ENCODE measurements around the gene LRRC8E. TPM values are rescaled to one million over a fixed set of nuclear protein-coding genes. Genes with fewer than 3 reads are reported as not detected.

LRRC8E gene
- total and polyA plus RNA-seq, 7 donors: 0.23 to 1.2 (median 1.2) TPM; not detected in 4

GRCh38 chr19:7846155-7846646, 42.1 kb upstream of the LRRC8E start:
- Histone ChIP-seq H3K4me3 (no peak overlapping the region), H3K36me3 (peaks cover 0 to 5% (median 0%) of the 10 kb centered on the region in 4 donors), H3K4me1 (no peaks in the 10 kb centered on the region), H3K9me3 (no peaks in the 10 kb centered on the region), H3K27ac (no peak overlapping the region), H3K27me3 (no peaks in the 10 kb centered on the region)
- 91 to 94% methylated on average over 19 of the region's 19 CpGs for WGBS, 2 donors
- DNase-seq: no peak
- intact Hi-C loops (cut with DNase I): no loop called here
- TF ChIP-seq EP300 (IDR thresholded peaks at IDR 0.05) (no peak), POLR2AphosphoS5 (IDR thresholded peaks at IDR 0.05) (no peak), POLR2A (IDR thresholded peaks at IDR 0.05) (no peak), CTCF (IDR thresholded peaks at IDR 0.05) (no peak)

GRCh38 chr19:7847664-7848063, 40.6 kb upstream of the LRRC8E start:
- H3K4me3 ChIP-seq: no peak overlapping the region
- H3K27ac ChIP-seq: no peak overlapping the region
- TF ChIP-seq POLR2AphosphoS5 (IDR thresholded peaks at IDR 0.05): no peak
- TF ChIP-seq EP300 (IDR thresholded peaks at IDR 0.05): no peak
- no peak for TF ChIP-seq CTCF (IDR thresholded peaks at IDR 0.05)
- no peak for TF ChIP-seq POLR2A (IDR thresholded peaks at IDR 0.05)
- DNase-seq: no peak
- H3K36me3 ChIP-seq: peaks cover 0 to 5% (median 0%) of the 10 kb centered on the region in 4 donors
- intact Hi-C loops (cut with DNase I): no loop called here
- no peaks in the 10 kb centered on the region for H3K9me3 ChIP-seq
- WGBS, 2 donors: 93 to 95% methylated on average over 23 of the region's 23 CpGs
- no peaks in the 10 kb centered on the region for H3K27me3 ChIP-seq
- no peaks in the 10 kb centered on the region for H3K4me1 ChIP-seq

- H3K27ac ChIP-seq: no peak overlapping the region
- H3K4me3 ChIP-seq: no peak overlapping the region
- TF ChIP-seq EP300 (IDR thresholded peaks at IDR 0.05) (no peak), POLR2A (IDR thresholded peaks at IDR 0.05) (no peak), POLR2AphosphoS5 (IDR thresholded peaks at IDR 0.05) (no peak), CTCF (IDR thresholded peaks at IDR 0.05) (no peak)
- WGBS, 2 donors: 94% methylated on average over 34 of the region's 34 CpGs
- peaks cover 0 to 5% (median 0%) of the 10 kb centered on the region in 4 donors for H3K36me3 ChIP-seq
- no peaks in the 10 kb centered on the region for H3K9me3 ChIP-seq
- intact Hi-C loops (cut with DNase I): no loop called here
- peaks cover 0 to 9% (median 7%) of the 10 kb centered on the region in 4 donors for H3K4me1 ChIP-seq
- peaks cover 0 to 7% (median 0%) of the 10 kb centered on the region in 3 donors for H3K27me3 ChIP-seq
- no peak for DNase-seq
Observed at GRCh38 chr19:7848779-7849457, 39.4 kb upstream of the LRRC8E start.

GRCh38 chr19:7849631-7849999, 38.7 kb upstream of the LRRC8E start:
- DNase-seq: no peak
- Histone ChIP-seq H3K9me3 (no peaks in the 10 kb centered on the region), H3K27ac (no peak overlapping the region), H3K27me3 (peaks cover 0 to 13% (median 0%) of the 10 kb centered on the region in 3 donors), H3K36me3 (peaks cover 0 to 5% (median 0%) of the 10 kb centered on the region in 4 donors), H3K4me3 (no peak overlapping the region), H3K4me1 (peaks cover 0 to 9% (median 7%) of the 10 kb centered on the region in 4 donors)
- no peak for TF ChIP-seq POLR2AphosphoS5 (IDR thresholded peaks at IDR 0.05)
- TF ChIP-seq POLR2A (IDR thresholded peaks at IDR 0.05): no peak
- no peak for TF ChIP-seq CTCF (IDR thresholded peaks at IDR 0.05)
- TF ChIP-seq EP300 (IDR thresholded peaks at IDR 0.05): no peak
- WGBS, 2 donors: 84 to 95% methylated on average over 9 of the region's 9 CpGs
- intact Hi-C loops (cut with DNase I): no loop called here

Measured in sigmoid colon (tissue), 7 donors.